NCI-H1436 treated with DMSO at 0.1 percent for 48 hours (cell line): ENCODE results near the gene FAM240B.

Experiments
- DNase-seq: peaks from one replicate; lab custom pipeline; 2025; lab: John Stamatoyannopoulos, UW

The FAM240B gene

DNA sequence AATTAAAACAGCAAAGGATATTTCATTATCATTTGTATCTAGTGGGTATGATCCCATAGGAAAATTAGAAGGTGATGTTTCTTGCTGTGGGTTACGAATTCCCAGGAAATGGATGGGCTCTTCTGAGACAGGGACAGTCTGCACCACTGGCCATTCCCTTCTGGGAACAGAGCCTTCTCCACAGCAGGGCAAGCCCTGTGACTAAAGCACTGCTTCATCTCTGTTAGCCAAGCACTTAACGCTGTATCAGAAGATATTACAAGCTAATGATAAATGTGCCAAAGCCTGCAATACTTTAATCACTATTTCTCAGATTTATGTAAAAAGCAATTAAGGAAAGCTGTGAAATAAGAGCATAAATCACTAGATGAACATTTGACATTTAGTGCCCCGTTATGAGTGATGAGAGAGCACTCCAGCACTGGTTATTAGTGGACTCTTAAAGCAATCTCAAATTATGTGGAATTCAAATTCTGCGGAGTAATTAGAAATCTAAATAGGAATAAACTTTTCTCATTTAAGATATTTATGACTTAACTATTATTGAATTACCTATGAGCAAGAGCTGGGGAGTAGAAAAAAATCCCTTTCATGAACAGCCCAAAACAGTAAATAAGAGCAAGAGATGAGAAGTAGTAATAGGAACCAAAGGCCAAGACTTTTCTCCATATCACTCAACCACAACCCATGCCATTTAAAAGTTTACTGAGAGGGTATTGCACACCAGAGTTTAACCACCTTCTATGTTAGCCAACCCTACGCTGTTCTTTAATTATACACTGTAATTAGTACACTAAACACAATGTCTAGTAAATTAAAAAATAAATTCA is 49.2 kb downstream of the FAM240B start:
- no peak for DNase-seq

- DNase-seq = no peak
Observed at GRCh38 chr9:38668791-38669466, 51.0 kb downstream of the FAM240B start.

GRCh38 chr9:38662763-38663593 is 57.0 kb downstream of the FAM240B start:
- no peak for DNase-seq

- DNase-seq = no peak
Observed at GRCh38 chr9:38659538-38659937, 60.4 kb downstream of the FAM240B start.

DNA sequence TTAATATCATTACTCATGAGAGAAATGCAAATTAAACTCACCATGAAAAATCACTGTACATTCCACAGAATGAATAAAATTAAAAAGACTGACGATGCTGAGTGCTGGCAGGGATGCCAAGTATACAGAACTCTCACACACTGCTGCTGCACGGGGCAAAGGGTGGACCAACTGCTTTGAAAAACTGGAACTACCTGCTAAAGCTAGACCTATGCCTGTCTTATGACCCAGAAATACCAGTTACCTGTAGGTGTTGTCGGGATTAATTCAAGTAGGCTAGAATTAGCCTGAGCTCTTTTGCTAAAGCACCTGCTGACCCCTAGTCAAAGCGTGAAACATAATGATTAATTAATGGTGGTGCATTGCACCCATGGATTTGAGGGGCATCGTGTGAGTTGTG is 63.0 kb downstream of the FAM240B start:
- DNase-seq = no peak

- DNase-seq = no peak
Observed at GRCh38 chr9:38652486-38652885, 67.4 kb downstream of the FAM240B start.

DNA sequence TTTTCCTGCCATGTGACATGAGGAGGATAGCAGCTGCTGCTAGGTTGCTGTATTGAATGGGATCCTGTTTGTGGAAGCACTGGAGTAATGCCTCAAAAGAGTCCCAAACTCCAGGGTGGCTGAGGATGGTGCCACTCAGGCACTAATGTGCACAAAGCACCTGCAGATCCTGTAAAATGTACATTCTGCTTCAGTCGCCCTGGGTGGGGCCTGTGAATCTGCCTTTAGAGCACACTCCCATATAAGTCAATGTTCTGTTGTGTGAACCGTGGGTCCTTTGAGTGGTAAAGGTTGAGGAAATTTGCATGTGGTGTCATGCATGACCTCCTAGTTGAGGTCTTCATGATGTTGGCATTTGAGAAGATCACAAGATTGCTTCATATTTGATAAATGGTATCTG is 67.9 kb downstream of the FAM240B start:
- DNase-seq = no peak

DNA sequence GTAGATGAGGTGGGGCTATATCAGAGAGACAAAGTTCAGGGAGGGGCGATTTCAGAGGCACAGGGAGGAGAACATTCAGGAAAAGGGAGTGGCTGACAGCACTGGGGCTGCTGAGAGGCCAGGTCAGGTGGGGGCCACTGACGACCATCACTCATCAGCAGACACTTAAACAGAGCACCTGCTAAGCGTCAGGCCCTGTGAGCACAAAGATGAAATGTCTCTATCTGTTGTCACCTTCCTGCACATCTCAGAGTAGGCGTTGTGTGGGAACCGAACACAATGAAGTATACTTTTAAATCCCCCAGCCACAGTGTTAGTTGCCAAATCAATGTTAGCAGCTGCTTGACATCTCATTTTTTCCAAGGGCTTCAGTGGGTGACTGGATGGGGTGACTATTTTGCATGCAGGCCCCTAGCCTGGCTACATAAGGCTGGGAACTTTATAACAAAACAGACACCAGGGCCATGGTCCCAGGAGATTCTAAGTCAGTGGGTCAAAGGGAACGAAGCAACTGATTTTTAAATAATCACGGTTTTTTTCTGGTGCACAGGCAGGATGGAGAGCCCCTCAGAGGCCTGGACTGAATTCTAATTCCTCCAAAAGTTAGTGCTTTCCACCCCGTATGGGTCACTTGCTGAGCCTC is 68.4 kb downstream of the FAM240B start:
- no peak for DNase-seq

- no peak for DNase-seq
Observed at GRCh38 chr9:38650564-38650963, 69.4 kb downstream of the FAM240B start.

DNA sequence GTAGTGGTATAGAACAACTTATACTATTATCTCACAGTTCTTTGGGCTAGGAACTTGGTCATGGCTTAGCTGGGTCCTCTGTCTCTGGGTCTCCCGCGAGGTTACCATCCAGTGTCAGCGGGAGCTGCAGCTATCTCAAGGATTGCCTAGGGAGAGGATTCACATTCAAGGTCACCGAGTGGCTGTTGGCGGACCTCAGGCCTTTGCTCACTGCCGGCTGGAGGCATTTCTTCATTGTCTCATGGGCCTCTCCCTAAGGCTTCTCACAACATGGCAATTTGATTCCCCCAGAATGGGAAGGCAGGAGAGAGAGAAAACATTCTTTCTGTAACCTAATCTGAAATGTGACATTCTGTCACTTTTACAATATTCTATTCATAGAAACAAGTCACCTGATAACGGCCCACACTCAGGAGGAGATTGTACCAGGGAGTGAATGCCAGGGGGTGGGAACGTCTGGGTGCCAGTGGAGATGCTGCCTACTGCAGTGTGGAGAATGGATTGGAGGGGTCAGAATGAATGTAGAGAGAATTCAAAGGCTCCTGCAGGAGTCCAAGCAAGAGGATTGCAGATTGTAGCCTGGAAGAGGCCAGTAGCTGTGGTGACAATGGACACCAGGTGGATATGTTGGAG is 70.1 kb downstream of the FAM240B start:
- DNase-seq = no peak

- no peak for DNase-seq
Observed at GRCh38 chr9:38644601-38645000, 75.3 kb downstream of the FAM240B start.
